CD14-positive monocyte (primary cell): ENCODE measurements around the gene PCGF1. TPM values are rescaled to one million over a fixed set of nuclear protein-coding genes. Genes with fewer than 3 reads are reported as not detected.

Source experiments
- DNase-seq, 3 donors: peaks; one replicate each; pipeline ENCODE4 v3.0.0-alpha.2; 2011 to 2022
- H2AFZ ChIP-seq: 2 replicates; pipeline ENCODE4 v1.6.0; 2012; ENCODE audit warnings: mild to moderate bottlenecking, low read depth, low read length, inconsistent platforms; ENCODE audit not compliant: insufficient read depth, poor library complexity, severe bottlenecking
- H3K27ac ChIP-seq, 2 donors: 1 replicate in 1 of 2; 2 replicates in 1 of 2; pipeline ENCODE4 v1.5.1; 2012 to 2013; ENCODE audit warnings: low read length in 2 of 2, control low read depth in 1 of 2, inconsistent platforms in 1 of 2, low read depth in 1 of 2, mild to moderate bottlenecking in 1 of 2
- H3K27me3 ChIP-seq, 2 donors: one replicate each; pipeline versions ENCODE4 v1.6.0 to v1.6.1; 2011 to 2013; ENCODE audit warnings: low read length in 2 of 2; ENCODE audit not compliant: control insufficient read depth in 2 of 2, insufficient read depth in 2 of 2
- H3K36me3 ChIP-seq, 2 donors: replicated peaks in 1 of 2; 1 replicate in 1 of 2; 2 replicates in 1 of 2; pipeline versions ENCODE4 v1.5.1 to v1.6.1; 2012 to 2013; ENCODE audit warnings: low read length in 2 of 2, control low read depth in 1 of 2, inconsistent platforms in 1 of 2, mild to moderate bottlenecking in 1 of 2; ENCODE audit not compliant: insufficient read depth in 2 of 2, control insufficient read depth in 1 of 2
- H3K4me1 ChIP-seq, 2 donors: 1 replicate in 1 of 2; 2 replicates in 1 of 2; pipeline versions ENCODE4 v1.5.1 to v1.6.1; 2012 to 2013; ENCODE audit warnings: low read length in 2 of 2, control low read depth in 1 of 2, inconsistent platforms in 1 of 2, mild to moderate bottlenecking in 1 of 2, moderate library complexity in 1 of 2; ENCODE audit not compliant: insufficient read depth in 2 of 2, control insufficient read depth in 1 of 2
- H3K4me2 ChIP-seq: replicated peaks from 2 replicates; pipeline ENCODE3; 2012; ENCODE audit warnings: low read length, moderate library complexity, mild to moderate bottlenecking; ENCODE audit not compliant: poor library complexity, severe bottlenecking; ENCODE audit errors: extremely low read depth
- H3K4me3 ChIP-seq, 3 experiments: fragments of 200-600 bp in 1 of 3; sonication (generic) in 1 of 3; replicated peaks in 1 of 3; 1 replicate in 2 of 3; 2 replicates in 1 of 3; pipeline ENCODE4 v1.5.1; 2011 to 2013; ENCODE audit warnings: low read length in 3 of 3, mild to moderate bottlenecking in 3 of 3, control low read depth in 2 of 3, low read depth in 2 of 3, inconsistent platforms in 1 of 3, moderate library complexity in 1 of 3
- H3K79me2 ChIP-seq: 2 replicates; pipeline ENCODE4 v1.6.0; 2012; ENCODE audit warnings: mild to moderate bottlenecking, control low read depth, inconsistent platforms, low read length, moderate library complexity; ENCODE audit not compliant: insufficient read depth
- H3K9ac ChIP-seq: 2 replicates; pipeline ENCODE4 v1.6.0; 2017; ENCODE audit warnings: low read length, mild to moderate bottlenecking; ENCODE audit not compliant: insufficient read depth, poor library complexity, severe bottlenecking
- H3K9me3 ChIP-seq, 2 donors: replicated peaks in 1 of 2; 1 replicate in 1 of 2; 2 replicates in 1 of 2; pipeline versions ENCODE4 v1.5.1 to v1.6.1; 2012 to 2013; ENCODE audit warnings: low read length in 2 of 2, control low read depth in 1 of 2; ENCODE audit not compliant: control insufficient read depth in 1 of 2, insufficient read depth in 1 of 2
- H4K20me1 ChIP-seq: 2 replicates; pipeline ENCODE4 v1.6.0; 2012; ENCODE audit warnings: mild to moderate bottlenecking, low read length, control low read depth, moderate library complexity; ENCODE audit not compliant: insufficient read depth
- H3K27ac Mint-ChIP-seq, 7 donors: one replicate each; pipeline ENCODE4 v1.8.0; 2020; ENCODE audit warnings: mild to moderate bottlenecking in 7 of 7, mixed read lengths in 7 of 7, moderate library complexity in 6 of 7, inconsistent platforms in 2 of 7
- H3K27me3 Mint-ChIP-seq, 3 donors: one replicate each; pipeline ENCODE4 v1.8.0; 2021 to 2022; ENCODE audit warnings: low read depth in 3 of 3, mild to moderate bottlenecking in 3 of 3, mixed read lengths in 3 of 3, moderate library complexity in 3 of 3, inconsistent platforms in 1 of 3
- H3K36me3 Mint-ChIP-seq, 2 donors: one replicate each; pipeline ENCODE4 v1.8.0; 2020; ENCODE audit warnings: mixed read lengths in 2 of 2, inconsistent platforms in 1 of 2, mild to moderate bottlenecking in 1 of 2
- H3K4me1 Mint-ChIP-seq: one replicate; pipeline ENCODE4 v1.8.0; 2020; ENCODE audit warnings: mild to moderate bottlenecking, mixed read lengths
- H3K4me3 Mint-ChIP-seq, 2 donors: one replicate each; pipeline ENCODE4 v1.8.0; 2020; ENCODE audit warnings: mild to moderate bottlenecking in 2 of 2, mixed read lengths in 2 of 2, moderate library complexity in 1 of 2
- H3K9me3 Mint-ChIP-seq, 7 donors: one replicate each; pipeline ENCODE4 v1.8.0; 2020 to 2022; ENCODE audit warnings: mixed read lengths in 7 of 7, mild to moderate bottlenecking in 6 of 7, moderate library complexity in 6 of 7, inconsistent platforms in 2 of 7
- CTCF ChIP-seq: fragments of 200-600 bp; IDR thresholded peaks from one replicate; pipeline ENCODE4 v1.8.0; 2022; ENCODE audit warnings: antibody characterized with exemption, mild to moderate bottlenecking
- WGBS: methylation state at CpG from one replicate; pipeline ENCODE4 v1.1.5; 2013; ENCODE audit warnings: missing lambda C conversion rate; ENCODE audit not compliant: insufficient coverage; 5-methylcytosine and 5-hydroxymethylcytosine counted together
- intact Hi-C, 2 donors: fragments of 100-400 bp; cut with micrococcal nuclease; formaldehyde crosslinking; loops; one replicate each; pipeline versions ENCODE4 v1.15.0 to v1.15.1; 2023
- polyA plus RNA-seq, 3 donors: library from polyadenylated mRNA; depleted of rRNA in 1 of 3; unstranded in 2 of 3; stranded (reverse) in 1 of 3; fragments of 300-500 nt in 2 of 3; fragments of >200 nt in 1 of 3; fragmentation: Illumina TruSeq in 2 of 3; gene quantifications; 1 replicate in 2 of 3; 2 replicates in 1 of 3; pipeline ENCODE4 v1.2.3, GENCODE V29; 2012 to 2021

PCGF1 gene
- polyA plus RNA-seq, 3 donors, result 18.0 to 30.5 (median 20.5) TPM

GRCh38 chr2:74528600-74529356, 21.3 kb upstream of the PCGF1 start:
- Histone ChIP-seq H3K9ac (peak overlapping the region; percentile 96), H3K27me3 (no peaks in the 10 kb centered on the region), H3K9me3 (no peaks in the 10 kb centered on the region), H4K20me1 (peaks cover 26% of the 10 kb centered on the region), H3K79me2 (peaks cover 29% of the 10 kb centered on the region), H3K27ac (peak overlapping the region; percentile 91 to 95), H3K36me3 (peaks cover 23 to 40% of the 10 kb centered on the region in 2 donors), H2AFZ (peak overlapping the region; percentile 90), H3K4me3 (peak overlapping the region; percentile 65 to 96 (median 87)), H3K4me2 (peak overlapping the region; percentile 96), H3K4me1 (peaks cover 28 to 46% of the 10 kb centered on the region in 2 donors)
- Mint-ChIP-seq H3K27me3 (peaks cover 0 to 8% (median 5%) of the 10 kb centered on the region in 3 donors), H3K4me3 (peak overlapping the region; percentile 94 to 98), H3K36me3 (peaks cover 36 to 47% of the 10 kb centered on the region in 2 donors), H3K27ac (peak overlapping the region; percentile 95 to 98 (median 96)), H3K9me3 (peaks cover 0 to 8% (median 0%) of the 10 kb centered on the region in 7 donors), H3K4me1 (peaks cover 42% of the 10 kb centered on the region)
- no peak for DNase-seq
- intact Hi-C loops, result loop anchor here (1.0 to 5.0 kb wide), 4 partner anchors 21 to 71 kb away; partner anchors contain the start of genes CCDC142 (in 2 of the 2), INO80B (in 2 of the 2), TTC31 (in 2 of the 2) and WBP1 (in 2 of the 2)
- no peak for TF ChIP-seq CTCF
- WGBS, result 1% methylated on average over 20 of the region's 29 CpGs

DNA sequence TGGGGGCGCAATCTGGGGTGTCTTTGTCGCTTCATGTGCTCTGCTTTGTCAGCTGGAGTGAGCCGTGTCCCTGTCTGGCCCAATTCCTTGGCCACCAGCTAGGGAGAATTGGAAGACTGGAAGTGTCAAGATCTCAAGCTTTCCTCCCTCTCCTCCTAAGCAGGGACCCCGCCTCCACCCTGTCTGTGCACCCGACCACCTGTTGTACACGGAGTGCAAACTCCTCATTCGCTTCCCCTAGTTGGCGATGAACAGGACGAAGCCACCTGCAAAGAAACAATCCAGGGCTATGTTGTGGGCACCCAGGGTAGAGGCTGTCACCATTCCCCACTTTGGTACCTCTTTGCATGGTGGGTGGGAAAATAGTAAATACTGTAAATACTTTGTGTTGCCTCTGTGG, 20.2 kb upstream of the PCGF1 start:
- Histone ChIP-seq H3K27ac (peak overlapping the region in 1 of 2 donors; percentile 59), H2AFZ (no peak overlapping the region), H3K4me2 (no peak overlapping the region), H3K4me3 (no peak overlapping the region), H3K9me3 (no peaks in the 10 kb centered on the region), H4K20me1 (peaks cover 26% of the 10 kb centered on the region), H3K36me3 (peaks cover 18 to 30% of the 10 kb centered on the region in 2 donors), H3K79me2 (peaks cover 29% of the 10 kb centered on the region), H3K9ac (no peak overlapping the region), H3K27me3 (no peaks in the 10 kb centered on the region), H3K4me1 (peaks cover 28 to 46% of the 10 kb centered on the region in 2 donors)
- DNase-seq, result no peak
- intact Hi-C loops, result loop anchor here (2.0 to 5.0 kb wide), 3 partner anchors 45 to 70 kb away; partner anchors contain the start of genes CCDC142 (in 2 of the 2), INO80B (in 2 of the 2), TTC31 (in 2 of the 2) and WBP1 (in 2 of the 2)
- WGBS, result 100% methylated on average over 5 of the region's 9 CpGs
- no peak for TF ChIP-seq CTCF
- Mint-ChIP-seq H3K36me3 (peaks cover 28 to 41% of the 10 kb centered on the region in 2 donors), H3K27me3 (peaks cover 2 to 8% (median 7%) of the 10 kb centered on the region in 3 donors), H3K4me1 (peaks cover 42% of the 10 kb centered on the region), H3K27ac (peak overlapping the region in 3 of 7 donors; percentile 22 to 64 (median 30)), H3K4me3 (no peak overlapping the region), H3K9me3 (peaks cover 0 to 8% (median 0%) of the 10 kb centered on the region in 7 donors)
